Stimulated activated naive CD8-positive, alpha-beta T cell treated with anti-CD3 and anti-CD28 coated beads, Interleukin-15, Interleukin-2, amounts not matched to agents 100 U/mL and 50 U/mL, for 24 hours (primary cell): ENCODE data around the gene RNF166.

ENCODE experiments used
- ATAC-seq: fragments of 150-1000 bp; cut with Tn5 transposase; one replicate; pipeline ENCODE4 v1.10.0; 2021
- DNase-seq: peaks from one replicate; pipeline ENCODE4 v3.0.0; 2021

Gene RNF166

DNA sequence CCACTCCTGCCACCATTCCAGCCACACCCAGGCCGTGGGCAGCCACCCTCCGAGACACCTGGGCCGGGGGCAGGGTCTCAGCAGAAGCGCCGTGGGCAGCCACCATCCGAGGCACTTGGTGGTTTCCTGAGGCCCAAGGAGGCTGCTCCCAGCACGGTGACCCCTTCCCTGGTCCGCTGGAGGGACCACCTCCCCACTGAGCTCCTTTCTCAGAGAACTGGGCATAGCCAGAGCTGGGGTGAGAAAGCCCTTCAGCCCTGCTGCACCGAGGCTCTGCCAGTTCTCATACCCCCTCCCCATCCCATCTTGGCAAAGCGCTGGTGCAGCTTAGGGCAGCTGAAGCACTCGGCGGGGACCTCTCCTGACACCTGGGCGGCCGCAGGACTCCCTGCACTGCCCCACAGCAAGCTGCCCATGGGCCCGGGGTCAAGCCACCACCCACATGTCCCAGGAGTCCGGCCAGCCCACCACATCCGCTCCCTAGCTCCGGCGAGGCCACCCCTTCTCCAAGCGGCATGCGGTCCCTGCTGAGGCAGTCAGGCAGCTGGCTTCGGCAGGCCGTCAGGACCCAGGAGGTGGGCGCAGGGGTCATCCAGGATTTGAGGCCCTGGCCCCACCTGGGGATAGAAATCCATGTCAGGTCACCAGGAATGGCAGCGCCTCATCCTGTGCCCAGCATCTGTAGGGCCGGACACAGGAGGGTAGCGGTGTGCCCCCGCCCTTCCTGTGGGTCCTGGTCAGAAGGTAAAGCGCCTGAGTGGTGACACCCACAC is 54.0 kb downstream of the RNF166 start:
- ATAC-seq, result no peak

DNA sequence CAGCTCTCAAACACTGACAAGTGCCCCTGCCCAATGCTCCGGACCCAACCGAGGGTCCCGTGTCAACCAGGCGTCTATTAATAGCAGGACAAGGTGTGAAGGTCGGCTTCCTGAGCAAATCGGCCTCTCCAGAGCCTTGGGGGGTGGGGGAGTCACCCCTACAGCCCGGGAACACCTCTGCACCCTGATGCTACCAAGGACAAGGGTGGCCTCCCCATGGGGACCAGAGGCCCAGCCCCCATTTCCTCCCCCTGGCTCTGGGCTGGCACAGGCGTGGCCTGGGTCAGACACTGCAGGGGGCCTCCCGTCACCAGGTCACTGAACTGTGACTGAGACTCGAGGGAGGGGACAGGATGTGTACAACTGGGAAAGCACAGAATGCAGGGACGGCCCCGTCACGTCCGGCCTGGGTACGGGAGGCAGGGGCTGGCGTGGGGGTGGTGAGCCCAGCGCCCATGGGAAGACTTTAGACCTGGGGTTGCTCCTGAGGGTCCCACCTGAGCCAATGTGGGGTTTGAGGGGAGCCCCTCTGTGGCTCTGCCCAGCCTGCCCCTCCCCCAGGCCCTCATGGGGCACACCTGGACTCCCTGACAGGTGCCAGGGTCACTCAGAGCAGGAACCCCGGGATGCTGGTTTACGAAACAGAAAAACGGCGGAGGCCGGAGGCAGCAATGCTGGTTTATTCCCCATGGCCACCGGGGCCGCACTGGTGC is 54.8 kb downstream of the RNF166 start:
- DNase-seq, result peak; percentile 85

More for the DNA sequence above, 54.0 kb downstream of the RNF166 start:
- DNase-seq, result no peak

DNA sequence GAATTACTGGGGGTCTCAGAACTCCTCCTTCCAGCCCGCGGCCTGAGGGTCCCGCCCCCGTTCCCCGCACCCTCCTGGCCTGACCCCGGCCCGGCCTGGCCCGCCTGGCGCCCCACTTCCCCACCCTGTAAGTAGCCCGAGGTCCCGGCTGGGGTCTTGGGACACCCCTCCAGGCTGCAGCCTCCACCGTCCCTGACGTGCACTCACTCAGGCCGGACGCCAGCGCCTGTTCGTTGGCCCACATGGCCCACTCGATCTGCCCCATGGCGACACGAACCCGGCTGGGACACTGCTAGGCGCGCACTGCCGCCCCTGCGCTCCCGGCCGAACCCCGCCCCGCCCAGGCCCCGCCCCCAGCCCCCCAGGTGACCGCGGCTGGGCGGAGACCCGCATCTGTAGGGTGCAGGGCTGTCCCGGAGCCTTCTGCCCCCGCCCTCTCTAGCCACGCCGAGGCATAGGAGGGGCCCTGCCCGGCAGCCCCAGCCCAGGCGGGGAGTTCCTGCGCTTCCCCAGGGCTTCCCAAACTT is 55.4 kb downstream of the RNF166 start, which contains the start of gene CYBA:
Gene CYBA, minus strand, starts transcription at position 305 of the 527 bp plus-strand sequence. Its CDS starts 40 bp downstream, at position 265.
- peak; percentile 92 for ATAC-seq
- peak; percentile 90 for DNase-seq

More for the DNA sequence above, 54.8 kb downstream of the RNF166 start:
- peak; percentile 92 for ATAC-seq

DNA sequence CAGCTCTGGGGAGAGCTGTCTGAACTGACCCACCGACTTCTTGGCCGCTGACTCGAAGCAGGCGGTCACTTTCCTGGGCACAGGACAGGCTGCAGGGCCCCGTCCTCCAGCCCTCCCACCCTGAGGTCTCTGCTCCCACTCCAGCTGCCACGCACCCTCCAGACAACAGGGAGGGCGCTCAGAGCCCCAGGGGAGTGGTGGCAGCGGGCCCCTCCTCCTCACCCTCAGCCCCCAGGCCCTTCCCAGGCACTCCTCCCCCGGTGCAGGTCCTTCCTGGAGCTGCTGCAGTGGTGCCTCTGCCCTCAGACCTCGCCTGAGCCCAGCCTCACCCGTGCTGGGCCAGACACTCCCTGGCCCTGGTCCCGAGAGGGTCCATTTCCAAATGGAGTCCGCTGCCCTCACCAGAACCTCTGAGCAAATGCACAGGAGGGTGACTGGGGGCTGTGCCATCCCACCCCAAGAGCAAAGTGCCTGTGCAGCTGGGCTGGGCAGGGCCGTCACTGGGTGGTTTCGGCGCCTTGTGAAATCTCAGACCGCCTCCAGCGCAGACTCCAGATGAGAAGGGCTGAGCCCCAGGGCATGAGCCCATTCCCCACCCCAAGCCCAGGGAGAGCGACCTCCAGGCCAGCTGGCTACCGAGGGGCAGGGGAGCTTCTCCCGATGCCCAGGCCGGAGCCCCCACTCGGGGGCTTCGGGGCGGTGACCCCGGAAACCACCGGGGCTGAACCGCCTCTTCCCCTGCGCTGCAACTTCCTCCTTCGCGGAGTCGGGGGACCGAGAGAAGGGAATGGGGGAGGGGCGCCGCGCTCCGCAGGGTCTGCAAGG is 56.1 kb downstream of the RNF166 start:
- ATAC-seq (no peak), DNase-seq (peak; percentile 48)

DNA sequence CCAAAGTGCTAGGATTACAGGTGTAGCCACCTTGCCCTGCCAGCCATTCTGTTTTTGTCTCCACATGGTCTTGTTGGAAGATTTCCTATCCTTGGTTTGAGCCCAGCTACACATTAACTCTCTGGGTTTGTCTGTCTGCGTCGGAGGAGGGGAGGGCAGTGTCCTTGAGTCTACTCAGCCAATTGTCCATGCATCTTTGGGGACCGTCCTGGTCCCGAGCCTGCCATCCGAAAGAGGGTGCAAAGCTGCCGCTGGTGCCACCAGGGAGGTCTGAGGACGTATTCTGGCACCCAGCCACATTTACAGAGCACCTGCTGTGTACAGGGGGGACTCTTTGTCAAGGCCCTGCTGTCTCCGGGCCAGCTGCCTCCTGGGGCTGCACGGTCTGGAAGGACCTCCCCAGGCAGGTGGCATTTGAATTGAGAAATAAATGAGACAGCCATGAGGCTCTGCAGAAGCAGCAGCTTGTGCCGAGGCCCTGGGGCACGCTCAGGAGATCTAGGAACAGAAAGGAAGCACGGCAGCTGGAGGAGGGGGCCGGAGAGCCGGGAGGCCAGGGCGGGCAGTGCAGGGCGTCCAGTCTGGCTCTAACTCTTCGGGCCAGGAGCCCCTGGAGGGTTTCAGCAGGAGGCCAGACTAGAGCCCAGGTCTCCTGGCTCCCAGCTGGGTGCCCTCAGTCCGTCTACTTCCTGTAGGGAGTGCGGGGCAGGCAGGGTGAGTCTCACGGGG is 56.8 kb downstream of the RNF166 start:
- ATAC-seq, result no peak
- no peak for DNase-seq

DNA sequence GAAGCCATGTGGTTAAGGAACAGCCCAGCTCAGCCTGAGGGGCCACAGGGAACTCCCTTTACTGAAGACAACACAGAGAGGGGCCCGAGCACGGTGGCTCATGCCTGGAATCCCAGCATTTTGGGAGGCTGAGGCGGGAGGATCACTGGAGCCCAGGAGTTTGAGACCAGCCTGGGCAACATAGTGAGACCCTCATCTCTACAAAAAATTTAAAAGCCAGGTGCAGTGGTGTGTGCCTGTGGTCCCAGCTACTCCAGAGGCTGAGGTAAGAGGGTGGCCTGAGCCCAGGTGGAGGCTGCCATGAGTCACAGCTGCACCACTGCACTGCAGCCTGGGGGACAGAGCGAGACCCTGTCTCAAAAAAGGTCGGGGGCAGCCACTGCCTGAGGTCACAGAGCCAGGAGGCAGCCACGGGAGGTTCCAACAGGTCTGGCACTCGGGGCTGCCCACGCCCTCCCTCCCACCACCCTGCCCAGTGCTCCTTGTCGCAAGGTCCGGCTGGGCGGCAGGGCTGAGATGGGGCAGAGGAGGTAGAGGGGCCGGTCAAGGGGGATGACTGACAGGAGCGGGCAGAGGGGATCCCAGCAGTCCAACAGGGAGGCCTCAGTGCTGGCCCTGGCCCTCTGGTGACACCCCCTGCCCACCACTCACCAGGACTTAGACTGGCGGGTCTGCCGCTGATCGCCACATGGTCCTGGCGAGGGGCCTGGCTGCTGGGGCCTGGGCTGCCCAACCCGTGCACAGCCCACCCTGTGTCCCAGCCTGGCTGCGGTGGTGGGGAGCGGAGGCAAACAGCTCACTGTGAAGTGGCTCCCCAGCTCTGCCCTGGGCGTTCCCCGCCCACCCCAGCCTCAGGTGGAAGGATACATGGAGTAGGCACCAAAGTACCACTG is 58.8 kb downstream of the RNF166 start:
- no peak for DNase-seq
- ATAC-seq, result no peak
